G401 (cell line): ENCODE data around the gene NFYA. TPM values are rescaled to one million over a fixed set of nuclear protein-coding genes. Genes with fewer than 3 reads are reported as not detected.
"Not testable (repeated sequence)": the region's sequence is repeated elsewhere in the genome, so short reads cannot be mapped to it uniquely, and the experiment has no call there.

Experiments used
- DNase-seq: peaks from one replicate; pipeline ENCODE4 v3.0.0-alpha.2; 2015; ENCODE audit warnings: low spot score
- in situ Hi-C: cut with HindIII; loops from 2 replicates; pipeline ENCODE4 v1.10.0; 2016; ENCODE audit warnings: low sequenced_read_pairs, mixed read lengths
- total RNA-seq: library from RNA; depleted of rRNA; stranded (reverse); fragments of >200 nt; shearing (Covaris generic); gene quantifications from 2 replicates; pipeline ENCODE4 v1.2.3, GENCODE V29; 2014; rRNA removed

NFYA gene
- total RNA-seq, 1 experiment from 2014 or later = 26.8 TPM

DNA sequence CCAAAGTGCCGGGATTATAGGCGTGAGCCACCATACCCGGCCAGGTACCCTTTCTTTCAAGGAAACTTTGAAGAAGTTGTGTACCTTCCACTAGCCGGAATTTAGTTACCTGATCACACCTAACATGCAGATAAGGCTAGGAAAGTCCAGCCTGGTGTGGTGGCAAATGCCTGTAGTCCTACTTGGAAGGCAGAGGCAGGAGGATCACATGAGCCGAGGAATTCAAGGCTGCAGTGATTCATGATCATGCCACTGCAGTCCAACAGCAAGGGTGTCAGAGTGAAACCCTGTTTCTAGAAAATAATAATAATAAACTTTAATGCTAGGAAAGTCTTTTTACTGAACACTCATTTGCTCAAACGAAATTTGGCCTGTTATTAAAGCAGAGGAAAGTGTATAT, 21.0 kb downstream of the NFYA start:
- DNase-seq = no peak
- in situ Hi-C loops = no loop called here

DNA sequence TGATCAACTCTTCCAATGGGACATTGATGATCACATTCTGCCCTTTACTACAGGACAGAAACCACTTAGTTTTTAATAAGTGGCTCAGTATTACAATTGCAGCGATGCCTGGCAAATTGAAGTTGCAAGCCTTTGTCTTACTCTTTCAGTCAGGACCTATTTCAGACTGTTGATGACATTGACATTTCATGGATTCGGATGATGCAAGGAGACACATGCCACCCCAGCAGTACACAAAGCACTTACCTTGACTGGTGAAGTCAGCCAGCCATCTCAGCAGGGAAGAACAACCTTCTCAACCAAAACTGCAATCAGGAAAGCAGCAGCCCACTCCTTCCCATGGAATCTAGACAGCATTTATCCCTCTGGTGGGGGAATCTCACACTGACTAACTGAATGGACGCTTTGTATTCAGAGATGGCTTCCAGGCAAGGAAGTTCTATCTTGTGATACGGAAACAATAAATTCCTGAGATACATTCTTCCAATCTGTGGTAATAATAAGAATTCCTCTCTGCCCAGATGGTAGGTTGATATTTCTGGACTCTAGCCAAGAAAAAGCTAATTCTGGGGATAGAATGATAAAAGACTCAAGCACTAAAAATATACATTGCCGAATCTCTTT, 24.8 kb downstream of the NFYA start:
- peak; percentile 64 for DNase-seq
- in situ Hi-C loops = no loop called here

DNA sequence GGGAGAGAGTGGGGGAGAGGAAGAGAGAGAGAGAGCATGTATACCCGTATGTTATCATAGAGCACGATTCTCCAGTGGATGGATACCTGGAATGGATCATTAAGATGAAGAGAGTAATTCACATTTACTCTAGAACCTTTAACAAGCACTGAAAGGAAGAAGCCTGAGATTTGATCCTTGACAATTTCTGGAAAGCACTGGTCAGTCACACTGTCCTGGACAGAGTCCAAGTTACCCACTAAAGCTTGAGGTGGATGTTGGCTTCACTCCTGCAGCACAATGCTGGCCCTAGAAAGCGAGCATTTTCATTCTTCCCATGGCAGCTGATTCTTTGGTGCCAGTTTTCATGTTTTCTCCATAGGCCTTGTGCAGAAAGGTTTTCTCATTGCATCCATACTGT, 25.6 kb downstream of the NFYA start:
- in situ Hi-C loops = no loop called here
- DNase-seq = peak; percentile 72

DNA sequence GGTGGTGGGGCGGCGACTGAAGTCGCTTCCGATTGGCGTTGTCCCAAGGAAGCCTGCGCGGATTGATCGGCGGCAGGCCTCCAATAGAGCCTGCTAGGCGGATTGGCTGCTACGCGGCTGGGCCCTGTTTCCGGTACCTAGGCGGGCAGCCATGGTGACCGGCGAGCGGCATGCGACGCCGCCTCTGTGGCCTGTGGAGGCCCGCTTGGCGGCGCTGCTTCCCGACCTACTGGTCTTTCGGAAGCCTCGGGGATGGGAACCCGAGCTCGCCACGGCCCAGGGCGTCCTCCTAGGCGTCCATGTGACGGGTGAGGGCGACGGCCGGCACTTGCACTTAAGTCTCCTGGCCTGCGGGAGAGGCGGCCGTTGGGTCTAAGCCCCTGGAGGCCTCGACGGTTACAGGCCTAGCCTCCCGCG, 28.1 kb downstream of the NFYA start:
- DNase-seq = no peak
- in situ Hi-C loops = no loop called here

DNA sequence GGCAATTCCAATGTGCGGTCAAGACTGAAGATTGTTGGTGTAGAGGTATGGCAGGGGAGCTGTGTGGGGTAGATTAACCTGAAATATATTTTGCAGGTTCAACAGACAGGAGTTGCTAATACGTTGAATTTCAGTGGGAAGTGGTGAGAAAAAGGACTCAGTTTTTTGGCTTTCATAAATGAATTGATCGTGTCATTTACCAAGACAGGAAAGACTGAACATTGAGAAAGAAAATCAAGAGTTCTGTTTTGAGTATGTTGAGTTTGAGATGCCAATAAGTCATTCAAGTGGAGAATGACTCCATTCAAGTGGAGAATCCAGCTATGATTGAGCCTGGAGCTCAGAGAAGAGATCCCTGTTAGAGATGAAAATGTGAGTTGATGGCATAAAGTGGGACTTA, 31.1 kb downstream of the NFYA start:
- in situ Hi-C loops = no loop called here
- no peak for DNase-seq

DNA sequence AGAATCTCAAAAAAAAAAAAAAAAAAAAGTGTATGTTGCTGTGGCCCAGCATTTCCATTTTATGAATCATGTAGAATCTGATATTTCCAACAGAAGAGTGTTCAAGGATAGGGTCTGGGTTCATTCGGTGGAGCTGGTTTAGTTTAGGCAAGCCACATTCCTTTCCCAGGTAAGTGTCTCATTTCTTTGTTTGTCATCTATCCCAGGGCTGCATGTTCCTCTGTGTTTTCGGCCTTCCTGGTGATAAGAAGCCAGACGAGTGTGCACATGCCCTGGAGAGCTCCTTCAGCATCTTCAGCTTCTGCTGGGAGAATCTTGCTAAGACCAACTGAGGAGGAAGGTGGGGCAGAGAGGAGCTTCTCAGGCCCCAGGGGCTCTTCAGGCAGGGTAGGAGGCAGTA, 38.2 kb downstream of the NFYA start:
- in situ Hi-C loops = no loop called here
- DNase-seq = no peak

DNA sequence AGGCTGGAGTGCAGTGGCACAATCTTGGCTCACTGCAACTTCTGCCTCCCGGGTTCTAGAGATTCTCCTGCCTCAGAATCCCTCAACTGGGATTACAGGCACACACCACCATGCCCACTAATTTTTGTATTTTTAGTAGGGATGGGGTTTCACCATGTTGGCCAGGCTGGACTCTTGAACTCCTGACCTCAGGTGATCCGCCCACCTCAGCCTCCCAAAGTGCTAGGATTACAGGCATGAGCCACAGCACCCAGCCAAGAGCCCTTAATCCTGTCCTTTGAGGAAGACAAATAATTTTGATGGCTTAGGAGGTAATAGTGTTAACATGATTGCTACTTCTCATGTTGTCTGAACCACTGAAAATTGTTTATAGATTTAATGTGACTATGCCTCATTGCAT, 42.3 kb downstream of the NFYA start:
- in situ Hi-C loops, DNase-seq: not testable (repeated sequence)

DNA sequence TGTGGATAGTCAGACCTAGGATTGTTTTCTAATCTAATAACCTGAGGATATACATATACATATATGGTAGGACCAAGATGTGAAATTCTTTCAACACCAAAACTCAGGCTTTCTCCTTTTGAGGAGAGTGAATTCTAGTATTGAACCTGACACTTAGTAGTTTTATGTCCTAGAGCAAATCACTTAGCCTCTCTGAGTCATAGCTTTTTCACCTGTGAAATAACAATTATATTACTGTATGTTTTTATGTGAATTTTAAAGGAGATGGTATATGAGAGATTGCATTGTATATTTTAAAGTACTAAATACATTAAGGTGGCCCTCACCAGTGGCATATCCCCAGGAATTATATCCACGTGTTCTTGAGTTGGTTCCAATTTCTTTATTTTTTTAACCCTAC, 46.7 kb downstream of the NFYA start:
- in situ Hi-C loops = no loop called here

DNA sequence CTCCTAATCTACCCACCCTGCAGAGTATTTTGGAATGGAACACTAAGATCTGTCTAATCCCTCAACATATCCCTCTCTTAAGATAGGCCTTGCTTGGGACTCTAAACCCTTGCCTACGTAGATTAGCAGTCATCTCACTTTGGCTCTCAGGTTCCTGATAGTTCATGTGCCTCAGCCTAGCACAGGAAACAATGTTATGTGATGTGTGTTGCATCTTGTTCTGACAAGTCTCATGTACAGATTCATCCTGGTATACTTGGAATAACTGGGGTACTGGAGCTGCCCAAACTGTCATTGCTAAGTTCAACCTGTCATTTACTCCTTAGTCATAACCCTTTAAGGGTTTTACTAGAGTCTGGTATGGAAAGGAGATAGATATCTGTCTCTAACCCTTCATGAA, 47.3 kb downstream of the NFYA start:
- no peak for DNase-seq
- in situ Hi-C loops = no loop called here

More for the DNA sequence above, 46.7 kb downstream of the NFYA start:
- no peak for DNase-seq

DNA sequence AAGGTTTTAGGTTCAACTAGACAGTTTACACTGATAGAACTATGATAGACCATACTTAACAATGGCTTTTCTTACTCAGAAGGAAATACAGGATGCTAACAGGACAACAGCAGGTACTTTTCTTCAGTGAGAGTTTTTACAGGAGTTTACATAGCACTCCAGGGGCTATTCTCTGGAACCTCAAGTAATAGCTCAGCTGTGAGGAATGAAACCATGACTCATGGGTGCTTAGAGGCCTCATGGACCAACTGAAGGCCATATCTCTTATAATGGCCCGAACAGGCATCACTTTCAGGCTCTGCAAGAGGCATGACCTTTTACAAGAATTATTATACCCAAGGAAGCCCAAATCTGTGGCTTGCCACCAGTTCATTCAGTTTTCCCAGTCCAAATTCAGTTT, 49.6 kb downstream of the NFYA start:
- in situ Hi-C loops = no loop called here
- no peak for DNase-seq

DNA sequence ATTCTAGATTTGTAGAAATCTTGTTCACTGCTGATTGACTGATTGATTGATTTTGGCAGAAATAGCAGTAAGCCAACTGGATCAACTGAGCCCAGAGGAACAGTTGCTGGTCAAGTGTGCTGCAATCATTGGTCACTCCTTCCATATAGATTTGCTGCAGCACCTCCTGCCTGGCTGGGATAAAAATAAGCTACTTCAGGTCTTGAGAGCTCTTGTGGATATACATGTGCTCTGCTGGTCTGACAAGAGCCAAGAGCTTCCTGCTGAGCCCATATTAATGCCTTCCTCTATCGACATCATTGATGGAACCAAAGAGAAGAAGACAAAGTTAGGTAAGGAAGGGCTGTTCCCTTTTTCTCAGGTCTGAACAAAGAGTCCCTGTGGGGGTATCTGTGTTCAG, 50.1 kb downstream of the NFYA start:
- no peak for DNase-seq
- in situ Hi-C loops = no loop called here

DNA sequence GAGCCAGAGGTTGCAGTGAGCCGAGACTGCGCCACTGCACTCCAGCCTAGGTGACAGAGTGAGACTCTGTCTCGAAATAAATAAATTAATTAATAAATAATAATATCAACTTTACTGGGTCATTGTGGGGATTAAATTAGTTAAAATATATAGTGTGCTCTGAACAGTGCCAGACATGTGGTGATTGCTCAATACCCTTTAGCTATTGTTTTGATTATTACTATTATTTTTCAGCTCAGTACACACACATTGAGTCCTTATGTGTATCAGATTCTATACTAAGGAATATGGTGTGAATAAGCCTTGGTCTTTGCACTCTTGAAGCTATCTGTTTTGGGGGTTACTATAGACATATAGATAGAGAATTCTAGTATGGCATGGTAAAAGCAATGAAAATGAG, 52.5 kb downstream of the NFYA start:
- DNase-seq = no peak
- in situ Hi-C loops = no loop called here

DNA sequence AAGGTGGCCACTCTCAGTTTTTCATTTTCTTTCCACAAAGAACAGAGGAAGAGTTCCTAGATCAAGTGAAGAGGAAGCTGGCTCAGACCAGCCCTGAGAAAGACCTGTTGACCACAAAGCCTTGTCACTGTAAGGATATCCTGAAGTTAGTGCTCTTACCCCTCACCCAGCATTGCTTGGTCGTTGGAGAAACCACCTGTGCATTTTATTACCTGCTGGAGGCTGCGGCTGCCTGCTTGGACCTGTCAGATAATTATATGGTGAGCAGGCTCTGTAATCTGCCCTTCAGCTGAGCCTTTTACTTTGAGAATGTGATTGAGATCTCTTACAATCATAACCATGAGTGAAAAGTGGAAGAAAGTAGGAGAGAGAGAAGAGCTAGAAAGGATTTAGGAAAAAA, 59.5 kb downstream of the NFYA start:
- no peak for DNase-seq
- in situ Hi-C loops = no loop called here

DNA sequence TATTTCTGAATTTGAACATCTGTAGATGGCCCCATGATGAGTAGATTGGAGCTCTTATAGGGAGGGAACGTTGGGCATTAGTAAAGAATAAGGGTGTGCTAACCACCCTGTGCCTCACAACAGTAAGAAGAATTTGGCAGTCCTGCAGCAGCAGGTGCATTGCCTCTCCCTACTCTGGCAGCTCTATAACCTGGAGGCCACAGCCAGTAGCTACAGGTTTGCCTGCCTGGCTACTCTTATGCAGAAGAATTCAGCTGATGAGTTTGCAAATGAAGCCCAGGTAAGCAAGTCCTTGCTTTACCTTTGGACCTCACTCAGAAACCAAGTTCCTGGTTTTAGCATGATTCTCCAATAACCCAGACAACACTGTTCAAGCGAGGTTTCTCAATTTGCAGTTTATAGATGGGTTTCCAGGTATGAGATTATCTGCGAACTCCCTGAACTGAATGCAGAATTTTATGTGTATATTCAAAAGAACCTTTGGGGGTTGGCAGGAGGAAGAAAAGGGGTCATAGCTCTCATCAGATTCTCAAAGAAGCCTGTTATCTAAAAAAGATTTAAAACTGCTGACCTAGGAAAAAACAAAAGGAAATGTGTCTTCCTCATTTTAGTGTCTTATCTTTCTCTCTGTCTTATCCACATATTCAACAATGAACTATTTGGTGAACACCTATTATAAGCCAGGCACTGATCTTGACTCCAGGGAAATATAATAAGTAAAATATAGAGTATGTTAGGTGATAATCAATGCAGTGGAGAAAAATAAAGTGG, 62.5 kb downstream of the NFYA start:
- in situ Hi-C loops = no loop called here

DNA sequence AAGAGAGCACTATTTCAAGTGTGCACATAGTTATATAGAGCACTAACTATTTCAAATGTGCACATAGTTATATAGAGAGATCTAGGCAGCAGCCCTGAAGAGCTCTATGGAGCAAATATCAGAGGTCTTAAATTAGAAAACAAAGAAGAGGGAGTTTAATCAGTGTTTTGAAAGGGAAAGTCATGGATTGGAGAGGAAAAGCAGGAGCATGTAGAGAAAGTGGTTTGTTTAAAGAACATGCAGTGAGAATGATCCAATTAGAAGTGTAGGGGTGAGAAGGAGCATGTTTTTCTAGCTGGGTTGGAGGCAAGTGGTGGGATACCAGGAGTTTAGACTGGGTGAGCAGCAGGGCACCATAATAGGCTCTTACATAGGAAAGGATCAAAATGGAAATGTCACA, 64.1 kb downstream of the NFYA start:
- in situ Hi-C loops = no loop called here
- no peak for DNase-seq

More for the DNA sequence above, 62.5 kb downstream of the NFYA start:
- no peak for DNase-seq

DNA sequence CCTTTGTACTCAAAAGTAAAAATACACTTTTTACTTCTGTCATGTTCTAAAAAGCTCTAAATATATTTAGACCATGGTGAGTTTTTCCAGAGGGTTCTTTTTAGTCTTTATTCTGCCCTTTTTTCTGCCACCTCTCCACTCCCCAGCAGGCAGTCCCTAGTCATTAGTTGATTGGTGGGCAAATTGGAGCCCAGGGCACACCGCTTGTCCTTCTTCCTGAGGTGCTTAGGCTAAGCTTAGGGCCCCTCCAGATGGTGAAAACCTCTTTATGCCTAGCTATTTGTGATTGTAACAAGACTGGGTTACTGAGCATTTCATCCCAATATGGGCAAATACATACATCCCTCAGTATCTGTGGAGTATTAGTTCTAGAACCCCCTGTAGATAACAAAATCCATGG, 75.1 kb downstream of the NFYA start:
- DNase-seq = no peak
- in situ Hi-C loops = no loop called here

Other genes starting within 250 kb of the NFYA start
- 0.71 TPM in 1 of 2 replicates, not detected in the other for gene UNC5CL, start 33.8 kb upstream of the NFYA start, total RNA-seq
- gene TSPO2, start 30.5 kb upstream of the NFYA start, total RNA-seq = not detected in 2 replicates
- not detected in 2 replicates for gene APOBEC2, start 19.8 kb upstream of the NFYA start, total RNA-seq
- gene OARD1, start 618 bp upstream of the NFYA start, total RNA-seq = 8.7 and 14.8 TPM in 2 replicates
- gene TREML1, start 81.4 kb downstream of the NFYA start, total RNA-seq = not detected in 2 replicates
- gene TREM2, start 90.1 kb downstream of the NFYA start, total RNA-seq = not detected in 2 replicates
- not detected in 2 replicates for gene TREML2, start 128.2 kb downstream of the NFYA start, total RNA-seq
- gene TREML4, start 155.4 kb downstream of the NFYA start, total RNA-seq = not detected in 2 replicates
- not detected in 2 replicates for gene TREM1, start 213.7 kb downstream of the NFYA start, total RNA-seq